SIG-M5 (cell line): ENCODE measurements around the gene BMI1.

Source experiments
- DNase-seq: peaks from one replicate; lab custom pipeline; 2025; lab: John Stamatoyannopoulos, UW

BMI1 gene

DNA sequence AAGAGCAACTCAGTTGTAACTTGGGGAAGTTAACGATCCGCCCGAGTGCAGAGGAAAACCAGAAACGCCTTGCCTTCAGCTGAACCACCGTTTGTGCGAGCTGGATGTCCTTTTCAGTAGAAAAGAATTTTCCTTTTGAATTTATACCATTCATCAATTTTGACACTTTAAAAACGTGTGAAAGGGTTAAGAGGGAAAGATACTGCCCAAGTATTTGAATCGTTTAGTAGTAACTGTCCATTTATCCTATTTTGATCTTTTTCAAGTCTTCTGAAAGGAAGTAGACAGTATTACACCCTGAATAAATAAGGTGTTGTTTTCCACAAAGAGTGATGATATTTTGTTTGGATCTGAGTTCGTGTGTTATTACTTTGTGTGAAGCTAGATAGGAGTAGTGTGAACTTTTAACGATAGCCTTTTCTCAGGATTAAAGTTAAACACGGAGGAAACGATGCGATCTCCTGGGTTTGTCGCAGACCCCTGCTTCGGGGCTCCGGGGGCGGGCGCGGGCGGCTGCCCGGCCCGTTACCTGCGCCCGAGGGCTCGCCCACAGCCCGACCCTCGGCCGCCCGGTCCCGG, 830 bp upstream of the BMI1 start:
- DNase-seq: no peak

DNA sequence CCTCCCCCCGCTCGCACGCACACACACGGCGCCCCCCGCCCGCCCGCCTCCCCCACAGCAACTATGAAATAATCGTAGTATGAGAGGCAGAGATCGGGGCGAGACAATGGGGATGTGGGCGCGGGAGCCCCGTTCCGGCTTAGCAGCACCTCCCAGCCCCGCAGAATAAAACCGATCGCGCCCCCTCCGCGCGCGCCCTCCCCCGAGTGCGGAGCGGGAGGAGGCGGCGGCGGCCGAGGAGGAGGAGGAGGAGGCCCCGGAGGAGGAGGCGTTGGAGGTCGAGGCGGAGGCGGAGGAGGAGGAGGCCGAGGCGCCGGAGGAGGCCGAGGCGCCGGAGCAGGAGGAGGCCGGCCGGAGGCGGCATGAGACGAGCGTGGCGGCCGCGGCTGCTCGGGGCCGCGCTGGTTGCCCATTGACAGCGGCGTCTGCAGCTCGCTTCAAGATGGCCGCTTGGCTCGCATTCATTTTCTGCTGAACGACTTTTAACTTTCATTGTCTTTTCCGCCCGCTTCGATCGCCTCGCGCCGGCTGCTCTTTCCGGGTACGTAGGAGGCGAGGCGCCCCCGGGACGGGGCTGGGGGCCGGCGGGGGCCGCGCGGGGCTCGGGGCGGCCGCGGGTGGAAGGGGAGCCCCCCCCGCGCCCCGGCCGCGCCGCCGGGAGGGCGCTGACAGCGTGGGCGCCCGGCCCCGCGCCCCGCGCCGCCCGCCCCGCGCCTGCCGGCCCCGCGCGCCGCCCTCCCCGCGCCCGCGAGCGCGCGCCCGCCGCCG, 441 bp downstream of the BMI1 start:
- no peak for DNase-seq

DNA sequence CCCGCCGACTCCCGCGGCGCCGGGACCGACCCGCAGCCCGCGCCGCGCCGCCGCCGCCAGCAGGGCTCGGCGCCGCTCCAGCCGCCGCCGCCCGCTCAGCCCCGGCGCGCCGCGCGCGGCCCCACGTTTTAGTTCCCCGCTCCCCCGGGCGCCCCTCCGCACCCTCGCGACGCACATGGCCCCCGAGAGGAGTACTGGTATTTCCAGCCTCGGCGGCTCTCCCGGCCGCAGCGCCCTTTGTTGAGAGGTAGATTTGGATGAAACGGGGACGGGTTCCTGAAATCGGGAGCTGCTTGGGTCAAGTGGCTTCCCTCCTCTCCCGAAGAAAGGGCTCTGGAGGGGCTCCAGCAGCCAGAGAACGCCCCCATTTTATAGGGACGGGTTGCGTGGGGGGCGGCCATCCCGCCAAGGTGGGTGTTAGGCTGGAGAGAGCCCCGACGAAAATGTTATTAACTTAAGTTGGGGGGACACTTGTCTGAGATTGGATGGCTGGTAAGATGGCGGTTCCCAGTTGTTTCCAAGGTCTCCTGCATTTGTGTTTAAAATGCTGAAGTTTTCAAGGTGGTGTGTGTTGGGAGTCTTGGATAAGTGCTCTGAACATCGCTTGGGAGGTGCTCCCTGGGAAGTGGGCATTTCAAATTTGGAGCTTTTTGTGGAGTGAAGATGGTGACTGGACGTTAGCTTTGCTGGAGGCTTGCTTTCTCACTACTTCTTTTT, 1.2 kb downstream of the BMI1 start:
- no peak for DNase-seq

DNA sequence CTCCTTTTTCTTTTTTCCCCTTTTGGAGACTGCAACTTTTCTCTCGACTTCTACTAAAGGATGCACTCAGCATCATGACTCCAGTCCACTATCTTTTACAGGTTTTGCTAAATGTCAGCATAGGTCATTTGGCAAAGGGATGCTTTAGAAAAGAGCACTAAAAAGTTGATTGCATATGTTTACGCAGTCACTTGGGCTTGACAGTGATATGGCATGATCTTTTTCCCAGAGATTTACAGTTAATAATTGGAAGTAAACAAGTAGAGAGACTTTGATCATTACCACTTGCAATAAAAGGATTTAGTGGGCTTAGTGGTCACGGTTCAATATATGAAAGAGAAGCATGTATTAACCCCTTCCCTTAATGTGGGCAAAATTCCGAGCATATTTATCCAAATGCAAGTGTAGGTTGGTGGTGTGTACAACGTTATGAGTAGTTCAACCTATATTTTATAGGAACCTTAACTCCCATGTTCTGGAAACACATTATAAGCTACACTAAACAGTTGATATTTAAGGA, 1.8 kb downstream of the BMI1 start:
- no peak for DNase-seq

DNA sequence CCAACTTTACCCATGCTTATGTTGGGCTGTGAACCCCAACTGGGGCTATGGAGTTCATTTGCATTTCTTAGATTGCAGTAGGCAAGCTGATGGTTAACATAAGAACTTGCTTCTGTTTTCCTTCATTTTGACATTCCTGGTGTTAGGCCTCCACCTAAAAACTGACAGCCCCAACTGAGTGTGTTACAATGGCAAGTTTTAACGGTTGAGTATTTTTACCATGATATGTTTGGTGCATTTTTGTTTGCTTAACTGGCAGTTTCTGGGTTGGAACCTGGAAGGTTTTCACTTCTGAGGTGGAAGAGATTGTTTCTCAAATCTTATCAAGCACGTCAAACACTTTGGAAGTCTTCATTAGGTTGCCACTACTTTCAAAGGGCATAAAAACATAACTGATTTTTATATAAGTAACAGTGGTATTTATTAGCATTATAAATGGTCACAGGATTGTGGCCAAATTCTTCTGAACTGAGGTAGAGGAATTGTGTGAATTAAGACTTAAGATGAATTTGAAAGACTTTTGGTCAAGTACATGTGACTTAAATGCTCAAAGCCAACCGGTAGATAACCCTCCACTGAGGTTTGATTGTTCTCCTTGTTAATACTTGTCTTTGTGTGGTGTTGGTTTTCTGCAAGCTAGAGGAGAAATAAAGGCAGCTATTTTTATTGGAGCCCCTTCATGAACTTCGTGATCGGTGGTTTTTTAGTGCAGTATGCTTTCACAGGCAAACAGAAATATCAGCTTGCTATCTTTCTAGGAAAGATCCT, 2.8 kb downstream of the BMI1 start:
- no peak for DNase-seq

DNA sequence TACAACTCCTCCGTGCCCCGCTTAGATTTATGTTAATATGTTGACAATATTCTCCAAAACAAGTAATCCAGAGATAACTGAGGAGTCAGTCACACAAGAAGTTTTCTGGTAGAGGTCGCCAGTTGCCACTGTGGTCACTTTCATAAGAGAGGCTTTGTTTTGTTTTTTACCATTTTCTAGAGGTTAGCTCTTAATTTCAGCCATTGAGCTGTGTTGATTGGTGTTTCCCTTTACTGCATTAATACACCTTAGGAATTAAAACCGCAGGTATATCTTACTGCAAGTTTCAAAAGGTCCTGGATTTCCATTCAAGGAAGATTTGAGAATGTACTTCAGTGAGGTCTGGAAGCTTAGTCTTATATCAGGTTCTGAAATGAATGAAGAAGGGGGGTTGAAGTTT, 3.5 kb downstream of the BMI1 start:
- DNase-seq: no peak

DNA sequence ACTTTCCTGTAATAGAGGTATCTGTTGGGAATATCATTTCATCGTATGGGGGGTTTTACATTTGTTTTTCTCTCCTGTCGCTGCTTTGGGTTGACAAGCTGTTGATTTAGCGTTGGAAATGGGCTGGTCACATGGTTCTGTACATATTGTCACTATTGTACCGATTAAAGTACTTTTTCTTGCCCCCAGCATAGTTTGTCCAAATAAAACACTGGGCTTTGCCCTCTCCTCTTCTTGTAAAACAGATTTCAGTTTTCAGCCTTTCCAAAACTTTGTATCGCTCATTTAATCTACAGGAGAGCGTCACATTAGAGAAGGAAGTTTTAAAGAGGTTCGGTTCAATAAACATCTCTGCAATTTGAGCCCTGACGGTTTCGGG, 4.0 kb downstream of the BMI1 start:
- no peak for DNase-seq

DNA sequence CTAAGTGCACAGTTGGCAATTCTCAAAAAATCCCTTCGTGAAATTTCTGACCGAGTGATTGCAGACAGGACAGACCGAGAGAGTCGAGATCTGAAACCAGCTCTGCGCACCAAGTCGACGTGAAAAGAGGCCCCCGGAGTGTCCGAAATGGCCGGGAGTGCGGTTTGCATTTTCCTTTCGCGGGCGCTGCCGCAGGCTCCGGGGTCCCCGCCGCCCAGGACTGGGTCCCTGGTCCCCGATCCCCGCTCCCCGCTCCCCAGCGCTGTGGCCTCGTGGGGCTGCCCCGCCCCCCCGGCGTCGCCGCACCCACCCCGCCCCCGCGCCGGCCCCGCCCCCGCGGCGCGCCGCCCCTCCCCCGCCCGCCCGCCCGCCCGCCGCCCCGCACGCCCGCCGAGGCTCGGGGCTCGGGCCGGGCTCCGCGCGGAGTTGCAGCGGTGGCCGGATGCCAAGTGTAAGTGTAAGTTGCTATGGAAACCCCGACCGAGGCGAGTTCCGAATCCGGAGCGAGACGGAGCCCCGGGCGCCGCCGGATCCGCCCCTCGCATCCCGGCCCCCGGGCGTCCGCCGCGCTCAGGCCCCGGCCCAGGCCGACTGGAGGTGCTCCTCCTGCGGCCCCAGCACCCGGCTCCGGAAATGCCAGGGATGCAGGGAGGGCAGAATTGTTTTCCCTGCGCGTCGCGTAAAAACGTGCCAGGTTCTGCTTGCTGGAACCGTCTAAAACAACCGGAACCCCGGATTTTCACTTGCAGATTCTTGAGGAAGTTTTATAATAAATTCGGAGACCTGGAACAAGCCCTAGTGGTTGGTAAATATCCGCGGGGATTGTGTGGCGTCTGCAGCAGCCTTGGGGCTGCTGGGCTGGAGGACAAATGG, 4.6 kb downstream of the BMI1 start:
- DNase-seq: no peak

DNA sequence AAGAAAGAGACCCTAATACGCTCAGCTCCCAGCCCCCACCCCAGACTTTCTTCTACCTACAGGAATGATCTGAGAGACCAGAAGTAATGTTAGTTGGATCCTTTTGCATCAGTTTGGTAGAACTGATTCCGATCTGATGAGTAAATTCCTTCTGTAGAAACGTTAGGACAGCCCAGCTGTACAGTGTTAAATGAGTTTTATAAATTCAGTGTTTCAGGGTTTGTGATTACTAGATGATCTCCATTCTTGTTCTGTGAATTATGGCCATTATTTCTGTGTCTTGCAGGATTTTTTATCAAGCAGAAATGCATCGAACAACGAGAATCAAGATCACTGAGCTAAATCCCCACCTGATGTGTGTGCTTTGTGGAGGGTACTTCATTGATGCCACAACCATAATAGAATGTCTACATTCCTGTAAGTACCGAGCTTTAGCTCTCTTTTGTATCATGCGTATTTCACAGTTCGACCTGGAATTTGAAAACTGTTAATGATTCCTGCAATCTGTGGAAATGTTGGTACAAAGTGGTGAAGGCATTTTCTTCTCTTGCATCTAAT, 5.3 kb downstream of the BMI1 start:
- no peak for DNase-seq

DNA sequence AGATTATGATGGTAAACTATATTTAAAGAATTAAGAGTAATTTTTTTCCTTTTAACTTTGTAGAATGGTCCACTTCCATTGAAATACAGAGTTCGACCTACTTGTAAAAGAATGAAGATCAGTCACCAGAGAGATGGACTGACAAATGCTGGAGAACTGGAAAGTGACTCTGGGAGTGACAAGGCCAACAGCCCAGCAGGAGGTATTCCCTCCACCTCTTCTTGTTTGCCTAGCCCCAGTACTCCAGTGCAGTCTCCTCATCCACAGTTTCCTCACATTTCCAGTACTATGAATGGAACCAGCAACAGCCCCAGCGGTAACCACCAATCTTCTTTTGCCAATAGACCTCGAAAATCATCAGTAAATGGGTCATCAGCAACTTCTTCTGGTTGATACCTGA, 8.3 kb downstream of the BMI1 start:
- no peak for DNase-seq

DNA sequence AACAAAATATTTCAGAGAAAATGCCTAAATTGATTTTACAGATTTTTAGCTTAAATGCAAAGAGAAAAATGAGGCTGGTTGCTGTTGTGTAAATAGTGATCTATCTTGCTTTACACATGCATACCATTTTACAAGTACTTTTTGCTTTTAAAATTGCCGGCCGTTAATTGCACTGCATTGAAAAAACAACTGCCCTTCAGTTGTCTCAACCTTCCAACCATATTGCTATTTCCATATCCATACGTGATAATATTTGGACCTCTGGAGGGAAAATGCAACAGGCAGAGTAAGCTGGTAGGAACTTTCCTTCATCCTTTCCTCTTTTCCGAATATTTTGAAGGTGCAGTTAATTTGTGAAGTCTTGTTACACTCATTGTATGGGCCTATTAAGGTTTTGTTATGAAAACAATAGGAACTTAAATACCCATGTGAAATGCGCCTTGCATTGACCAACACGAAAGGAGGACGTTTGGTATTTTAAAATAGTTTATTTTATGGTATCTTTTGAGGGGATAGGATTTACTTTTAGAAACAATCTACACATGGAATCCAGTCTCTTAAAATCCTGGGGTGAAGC, 11.3 kb downstream of the BMI1 start:
- no peak for DNase-seq

DNA sequence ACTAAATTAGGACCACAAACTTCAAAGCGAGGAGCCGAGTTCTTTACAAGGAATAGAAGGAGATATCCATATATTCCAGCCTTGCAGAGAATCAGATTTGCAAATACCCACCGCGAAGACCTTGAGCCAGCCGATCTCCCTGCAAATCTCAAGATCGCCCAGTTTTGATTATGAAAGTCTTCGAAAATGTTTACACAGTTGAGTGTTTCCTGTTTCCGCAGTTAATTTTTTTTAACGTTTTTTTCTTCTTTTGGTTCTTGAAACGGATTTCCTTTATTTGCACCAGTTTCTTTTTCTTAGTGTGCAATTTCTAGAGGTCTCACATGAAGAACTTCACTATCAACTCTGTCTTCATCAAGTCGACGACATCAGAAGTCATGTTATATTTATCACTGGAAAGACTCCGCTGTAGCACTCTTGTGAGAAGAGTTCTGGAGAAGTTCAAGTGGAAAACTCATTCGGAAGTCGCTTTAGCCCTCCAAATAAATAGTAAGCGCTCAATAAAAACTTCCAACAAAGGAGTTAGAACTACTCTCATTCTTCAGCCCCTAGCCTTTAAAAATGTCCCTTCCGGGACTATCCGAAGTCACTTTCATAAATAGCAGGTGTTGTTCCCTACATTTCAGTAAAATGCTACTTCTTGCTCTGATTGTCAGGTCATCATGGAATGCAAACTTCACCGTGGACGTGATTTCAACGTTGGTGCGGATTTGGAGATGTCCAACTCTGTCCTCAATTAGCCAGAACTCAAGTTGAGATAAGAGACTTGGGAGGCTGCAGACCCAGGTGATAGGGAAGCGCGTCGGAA, 12.5 kb downstream of the BMI1 start:
- no peak for DNase-seq

DNA sequence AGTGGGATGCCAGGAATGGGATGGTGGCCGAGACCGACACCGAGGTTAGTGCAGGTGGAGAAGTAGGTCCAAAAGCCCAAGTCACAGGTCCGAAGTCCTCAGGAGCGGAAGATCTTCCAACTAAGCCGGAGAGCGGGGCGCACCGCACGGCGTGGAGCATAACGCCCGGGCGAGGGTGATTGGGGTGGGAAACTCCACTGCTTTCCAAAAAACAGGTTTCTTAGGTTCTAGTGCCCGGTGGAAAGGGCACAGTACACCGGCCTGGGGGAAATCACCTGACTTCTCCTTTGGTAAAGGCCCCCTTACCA, 13.0 kb downstream of the BMI1 start:
- no peak for DNase-seq

DNA sequence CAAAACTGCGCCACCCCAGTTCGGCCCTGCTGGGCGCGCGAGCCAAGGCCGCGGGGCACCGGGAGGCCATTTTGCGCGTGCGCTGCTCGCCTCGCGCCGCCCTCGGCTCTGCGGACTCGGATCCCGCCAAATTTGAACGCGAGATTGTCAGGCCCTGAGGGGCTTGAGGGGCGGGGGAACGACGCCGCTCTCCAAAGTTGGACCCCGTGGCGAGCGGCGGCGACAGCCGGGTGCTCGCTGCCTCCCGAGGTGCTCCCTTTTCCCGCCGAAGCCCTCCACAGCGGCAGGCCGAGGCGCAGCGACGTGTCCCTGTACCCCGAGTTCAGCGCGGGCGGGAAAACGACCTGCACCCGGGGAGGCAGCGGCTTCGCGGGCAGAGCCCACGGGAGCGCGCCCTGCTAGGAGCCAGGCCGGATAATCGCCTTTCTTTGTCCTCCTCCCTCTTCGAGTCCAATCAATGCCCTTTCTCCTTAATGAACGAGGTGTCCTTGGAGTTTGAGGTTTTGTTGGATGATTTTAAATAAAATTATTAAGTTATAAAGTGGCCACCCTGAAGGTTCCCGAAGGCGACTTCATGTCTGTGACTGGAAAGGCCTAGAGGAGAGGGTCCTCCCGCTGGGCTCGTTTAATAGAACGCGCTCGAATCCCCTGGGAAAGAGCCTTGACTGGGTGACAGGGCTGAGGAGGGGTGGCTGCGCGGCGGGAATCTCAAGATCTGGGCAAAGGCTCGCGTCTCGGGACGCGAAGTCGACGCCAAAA, 13.7 kb downstream of the BMI1 start:
- no peak for DNase-seq

DNA sequence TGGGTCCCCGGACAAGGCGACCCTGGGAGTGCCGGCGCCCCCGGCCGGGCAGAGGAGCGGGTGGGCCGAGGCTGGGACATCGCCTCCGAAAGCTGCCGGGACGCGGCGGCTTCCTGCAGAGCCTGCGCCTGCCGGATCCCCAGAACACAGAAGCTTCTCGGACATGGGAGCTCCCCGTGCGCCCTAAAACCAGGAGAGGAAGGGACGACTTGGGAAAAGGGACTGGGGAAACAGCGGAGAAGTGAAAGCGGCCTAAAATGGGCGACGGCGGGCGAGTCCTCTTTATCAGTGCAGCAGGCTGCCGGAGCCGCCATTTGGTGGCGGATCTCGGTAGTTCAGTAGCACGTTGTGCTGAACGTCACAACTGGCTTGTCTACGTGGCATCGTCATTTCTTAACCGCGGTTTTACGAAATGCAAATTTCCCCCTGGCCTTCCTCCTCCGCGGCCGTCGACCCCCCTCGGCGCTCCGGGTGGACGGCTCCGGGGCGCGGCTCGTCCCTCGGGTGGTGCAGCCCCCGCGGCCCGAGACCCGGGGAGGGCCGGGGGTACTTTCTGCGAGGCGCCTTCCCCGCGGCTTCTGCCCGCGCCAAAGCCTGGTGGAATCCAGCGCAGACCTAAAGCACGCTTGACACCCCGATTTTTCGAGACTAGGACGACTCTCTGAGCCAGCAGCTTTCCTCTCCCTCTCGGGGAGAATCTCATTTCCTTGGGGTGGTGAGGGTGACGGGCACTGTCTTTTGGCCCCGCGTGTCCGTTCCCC, 14.5 kb downstream of the BMI1 start:
- no peak for DNase-seq

DNA sequence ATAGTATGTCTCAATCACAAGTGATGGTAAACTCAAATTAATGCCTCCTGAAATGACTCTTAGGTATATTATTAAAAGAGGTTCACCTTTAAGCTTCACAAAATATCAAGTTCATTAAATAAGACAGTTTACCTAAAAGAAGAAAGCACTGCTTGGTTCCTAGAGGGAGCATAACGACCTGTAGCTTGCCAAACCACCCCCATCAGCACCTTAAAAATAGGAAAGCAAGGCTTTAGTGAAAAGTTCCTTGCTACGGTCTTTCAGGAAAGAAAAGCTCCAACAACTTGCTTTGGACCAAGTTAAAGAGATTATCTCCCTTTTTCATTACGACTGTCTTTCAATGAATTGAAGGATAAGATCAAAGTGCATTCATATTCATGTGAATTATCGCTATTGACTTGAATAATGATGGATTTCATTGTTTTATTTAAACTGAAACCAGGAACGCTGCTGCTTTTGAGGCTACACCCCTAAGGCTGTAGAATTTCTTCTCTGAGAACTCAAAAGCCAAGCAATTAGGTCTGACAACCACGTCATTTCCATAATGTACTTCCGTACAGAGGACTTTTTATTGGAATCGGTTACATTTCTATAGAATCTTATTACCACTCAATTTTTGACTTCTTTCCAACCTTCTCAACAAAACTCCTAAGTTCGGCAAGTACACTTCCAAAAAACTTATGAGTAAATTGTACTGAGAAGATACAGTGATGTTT, 17.4 kb downstream of the BMI1 start:
- DNase-seq: no peak

DNA sequence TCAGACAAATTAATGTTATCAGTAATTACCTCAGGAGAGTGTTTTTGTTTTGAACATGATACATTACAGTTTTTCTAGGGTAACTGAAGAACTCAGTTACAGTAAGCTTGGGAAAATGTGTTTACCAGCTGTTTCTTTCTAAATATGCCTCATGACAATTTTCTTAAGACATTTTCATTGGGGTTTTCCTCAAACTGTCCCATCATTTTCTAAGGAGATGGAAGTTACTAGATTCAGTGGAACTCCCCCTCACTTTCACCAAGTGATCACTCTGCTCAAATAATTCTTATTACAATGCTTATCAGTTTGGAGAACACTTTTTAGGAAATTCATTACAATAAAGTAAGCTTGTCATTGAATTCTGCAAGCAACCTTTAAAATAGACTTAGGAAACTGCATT, 18.0 kb downstream of the BMI1 start:
- no peak for DNase-seq

DNA sequence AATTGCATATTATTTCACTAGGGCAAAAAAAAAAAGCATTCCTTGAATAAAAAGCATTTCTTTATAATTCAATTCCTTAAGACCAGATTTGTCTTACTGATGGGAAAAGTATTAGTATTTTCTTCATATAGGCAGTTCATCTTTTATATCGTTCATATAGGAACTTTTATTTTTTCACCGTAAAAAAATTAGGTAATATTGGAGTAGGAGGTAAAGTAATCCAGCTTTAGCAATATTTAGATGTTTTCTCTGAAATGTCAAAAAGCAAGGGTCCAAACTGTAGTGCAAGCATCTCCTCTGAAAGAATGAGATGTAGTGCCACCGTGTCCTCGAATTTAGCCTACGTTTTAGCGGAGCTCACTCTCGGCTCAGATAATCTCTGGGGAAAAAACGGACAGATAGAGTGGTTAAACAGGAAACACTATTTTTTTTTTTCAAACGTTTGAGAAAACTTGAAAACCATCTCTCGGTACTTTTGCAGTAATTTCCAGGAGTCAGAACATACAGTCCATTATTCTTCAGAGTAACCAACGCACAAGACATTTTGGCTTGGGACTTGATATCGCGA, 18.9 kb downstream of the BMI1 start:
- DNase-seq: no peak
